ENCODE data around the gene ECSIT. TPM values are rescaled to one million over a fixed set of nuclear protein-coding genes. Genes with fewer than 3 reads are reported as not detected.

The ECSIT gene
- total RNA-seq, 1 experiment from 2014 or later: 39.8 TPM

GRCh38 chr19:11496391-11497163 is 32.4 kb downstream of the ECSIT start:
- no peaks in the 10 kb centered on the region; the same call in 1 of the 2 replicates for H3K36me3 ChIP-seq (ENCODE audit: control insufficient read depth, insufficient read depth, low read length)
- peaks cover 14% of the 10 kb centered on the region for H3K36me3 Mint-ChIP-seq (ENCODE audit: insufficient read depth, unreplicated experiment)
- TF ChIP-seq CTCF (IDR thresholded peaks at IDR 0.05; ENCODE audit: insufficient read depth in 1 of 2, low read depth in 1 of 2, low read length in 1 of 2, severe bottlenecking in 1 of 2, unreplicated experiment in 1 of 2): peak; percentile 55 to 57
- no peaks in the 10 kb centered on the region for H3K9me3 Mint-ChIP-seq (ENCODE audit: unreplicated experiment)
- no TSS peak for BruUV-seq (replicated peaks)
- POLR2A ChIA-PET: interaction anchor here (0.7 kb wide), 1 partner anchor 46 kb away, joined by 7 read pairs; no protein-coding TSS in a partner anchor
- no peaks in the 10 kb centered on the region for H3K4me1 ChIP-seq
- H3K27ac Mint-ChIP-seq (ENCODE audit: unreplicated experiment): no peak overlapping the region
- no peak overlapping the region for H3K4me3 ChIP-seq (ENCODE audit: low read depth, low read length)
- no peaks in the 10 kb centered on the region for H3K27me3 Mint-ChIP-seq (ENCODE audit: insufficient read depth, unreplicated experiment)
- H3K4me3 Mint-ChIP-seq (ENCODE audit: unreplicated experiment): no peak overlapping the region
- peak; percentile 75 to 76 for DNase-seq
- H3K9me3 ChIP-seq: no peaks in the 10 kb centered on the region
- no peaks in the 10 kb centered on the region for H3K4me1 Mint-ChIP-seq (ENCODE audit: low read depth, unreplicated experiment)
- CTCF ChIA-PET: no interaction called here
- no peaks in the 10 kb centered on the region for H3K27me3 ChIP-seq (replicated peaks; ENCODE audit: control insufficient read depth, insufficient read depth, low read length)
- intact Hi-C loops (cut with micrococcal nuclease; ENCODE audit: unreplicated experiment): loop anchor here (1.0 kb wide), 1 partner anchor 91 kb away; no protein-coding TSS in a partner anchor

GRCh38 chr19:11495885-11496284 is 33.0 kb downstream of the ECSIT start:
- BruUV-seq (replicated peaks): no TSS peak
- intact Hi-C loops (cut with micrococcal nuclease; ENCODE audit: unreplicated experiment): loop anchor here (1.0 kb wide), 1 partner anchor 91 kb away; no protein-coding TSS in a partner anchor
- H3K4me3 ChIP-seq (ENCODE audit: low read depth, low read length): no peak overlapping the region
- Mint-ChIP-seq H3K4me3 (ENCODE audit: unreplicated experiment) (no peak overlapping the region), H3K27me3 (ENCODE audit: insufficient read depth, unreplicated experiment) (no peaks in the 10 kb centered on the region), H3K27ac (ENCODE audit: unreplicated experiment) (no peak overlapping the region), H3K9me3 (ENCODE audit: unreplicated experiment) (no peaks in the 10 kb centered on the region), H3K36me3 (ENCODE audit: insufficient read depth, unreplicated experiment) (peaks cover 14% of the 10 kb centered on the region), H3K4me1 (ENCODE audit: low read depth, unreplicated experiment) (peaks cover 4% of the 10 kb centered on the region)
- H3K27me3 ChIP-seq (replicated peaks; ENCODE audit: control insufficient read depth, insufficient read depth, low read length): no peaks in the 10 kb centered on the region
- ChIA-PET CTCF (no interaction called here), POLR2A (interaction anchor here (0.7 kb wide), 1 partner anchor 47 kb away, joined by 7 read pairs; no protein-coding TSS in a partner anchor)
- H3K4me1 ChIP-seq: peaks cover under 1% of the 10 kb centered on the region; the same call in 1 of the 2 replicates
- no peak for TF ChIP-seq CTCF (IDR thresholded peaks at IDR 0.05; ENCODE audit: insufficient read depth in 1 of 2, low read depth in 1 of 2, low read length in 1 of 2, severe bottlenecking in 1 of 2, unreplicated experiment in 1 of 2)
- no peaks in the 10 kb centered on the region for H3K9me3 ChIP-seq
- H3K36me3 ChIP-seq (ENCODE audit: control insufficient read depth, insufficient read depth, low read length): no peaks in the 10 kb centered on the region; the same call in 1 of the 2 replicates
- no peak for DNase-seq

GRCh38 chr19:11495481-11495880 is 33.5 kb downstream of the ECSIT start:
- Mint-ChIP-seq H3K9me3 (ENCODE audit: unreplicated experiment) (no peaks in the 10 kb centered on the region), H3K4me3 (ENCODE audit: unreplicated experiment) (no peak overlapping the region), H3K27me3 (ENCODE audit: insufficient read depth, unreplicated experiment) (no peaks in the 10 kb centered on the region), H3K27ac (ENCODE audit: unreplicated experiment) (no peak overlapping the region), H3K4me1 (ENCODE audit: low read depth, unreplicated experiment) (peaks cover 8% of the 10 kb centered on the region), H3K36me3 (ENCODE audit: insufficient read depth, unreplicated experiment) (peaks cover 14% of the 10 kb centered on the region)
- H3K9me3 ChIP-seq: no peaks in the 10 kb centered on the region
- DNase-seq: no peak
- ChIA-PET CTCF (no interaction called here), POLR2A (no interaction called here)
- intact Hi-C loops (cut with micrococcal nuclease; ENCODE audit: unreplicated experiment): no loop called here
- no TSS peak for BruUV-seq (replicated peaks)
- H3K4me3 ChIP-seq (ENCODE audit: low read depth, low read length): no peak overlapping the region
- H3K27me3 ChIP-seq (replicated peaks; ENCODE audit: control insufficient read depth, insufficient read depth, low read length): no peaks in the 10 kb centered on the region
- peaks cover 5% of the 10 kb centered on the region; the same call in 1 of the 2 replicates for H3K4me1 ChIP-seq
- H3K36me3 ChIP-seq (ENCODE audit: control insufficient read depth, insufficient read depth, low read length): no peaks in the 10 kb centered on the region; the same call in 1 of the 2 replicates
- TF ChIP-seq CTCF (IDR thresholded peaks at IDR 0.05; ENCODE audit: insufficient read depth in 1 of 2, low read depth in 1 of 2, low read length in 1 of 2, severe bottlenecking in 1 of 2, unreplicated experiment in 1 of 2): no peak
